ENCODE data around the gene KAZN.

KAZN gene

DNA sequence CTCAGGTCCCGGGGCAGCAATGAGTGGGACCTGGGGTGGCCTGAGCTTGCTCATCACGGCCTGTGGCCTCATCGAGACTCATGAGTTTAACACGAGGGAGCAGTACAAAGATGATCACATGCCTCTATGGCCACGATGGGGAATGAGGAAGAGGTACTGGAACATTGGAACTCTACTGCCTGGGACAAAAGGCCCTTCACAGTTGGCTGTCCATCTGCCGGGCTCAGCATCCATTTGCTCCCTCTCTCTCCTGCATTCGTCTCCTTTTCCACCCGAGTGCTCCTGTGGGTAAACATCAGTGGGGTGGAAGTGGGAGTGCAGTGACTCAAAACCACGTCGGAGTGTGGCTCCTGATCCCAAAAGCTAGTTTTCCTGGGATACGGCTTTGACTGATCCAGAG is 124.9 kb downstream of the KAZN start:
- DNase-seq, result no peak

GRCh38 chr1:14724246-14724645 is 125.8 kb downstream of the KAZN start:
- no peak for DNase-seq

DNA sequence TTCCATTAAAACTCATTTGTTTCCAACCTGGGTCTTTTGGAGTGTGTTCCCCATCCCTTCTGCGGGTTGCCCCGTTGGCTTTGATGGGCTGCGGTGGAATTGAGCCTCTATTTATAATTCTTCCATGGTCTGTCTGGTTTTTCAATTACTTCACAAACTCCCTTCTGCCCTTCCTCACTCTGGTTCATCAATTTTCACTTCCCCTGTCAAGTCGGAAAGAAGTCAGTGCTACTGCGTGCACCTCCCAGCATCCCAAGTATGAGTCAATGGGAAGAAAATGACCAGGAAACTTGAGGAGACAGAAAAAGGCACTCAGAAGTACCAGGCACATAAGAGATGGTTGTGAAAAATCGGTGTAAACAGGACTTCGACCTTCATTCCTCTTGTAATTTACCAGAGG is 126.2 kb downstream of the KAZN start:
- no peak for DNase-seq

DNA sequence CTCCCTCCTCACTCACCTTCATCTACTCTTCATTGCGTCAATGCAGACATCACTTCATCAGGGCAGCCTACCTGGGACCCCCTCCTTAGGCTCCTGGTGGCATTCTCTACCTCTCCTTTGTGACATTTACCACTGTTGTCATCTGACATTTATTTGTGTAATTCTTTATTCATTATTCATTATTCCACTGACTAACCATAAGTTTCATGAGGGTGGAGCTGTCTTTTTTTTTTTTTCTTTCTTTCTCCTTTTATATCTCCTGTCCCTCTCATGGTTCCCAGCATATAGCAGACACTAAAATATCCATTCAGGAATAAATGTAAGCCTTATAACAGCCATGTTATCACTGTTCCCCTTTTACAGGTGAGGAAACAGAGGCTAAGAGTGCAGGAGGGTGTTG is 126.8 kb downstream of the KAZN start:
- no peak for DNase-seq

DNA sequence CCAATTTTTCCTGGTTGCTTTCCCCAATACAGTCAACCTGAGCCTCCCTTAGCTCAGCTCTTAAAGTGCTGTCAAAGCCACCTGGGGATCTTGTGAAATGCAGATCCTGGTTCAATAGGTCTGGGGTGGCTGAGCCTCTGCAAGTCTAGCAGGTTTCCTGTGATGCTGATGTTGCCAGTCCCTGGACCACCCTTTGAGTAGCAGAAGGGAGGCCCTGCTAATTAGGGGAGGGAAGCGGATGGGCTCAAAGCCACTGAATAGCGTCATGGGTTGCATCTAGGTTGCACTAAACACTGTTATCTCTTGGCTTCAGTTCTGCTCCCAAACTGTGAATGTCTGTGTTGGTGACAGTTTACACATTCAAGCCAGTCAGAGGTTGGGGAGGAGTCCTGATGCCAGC is 127.2 kb downstream of the KAZN start:
- no peak for DNase-seq

DNA sequence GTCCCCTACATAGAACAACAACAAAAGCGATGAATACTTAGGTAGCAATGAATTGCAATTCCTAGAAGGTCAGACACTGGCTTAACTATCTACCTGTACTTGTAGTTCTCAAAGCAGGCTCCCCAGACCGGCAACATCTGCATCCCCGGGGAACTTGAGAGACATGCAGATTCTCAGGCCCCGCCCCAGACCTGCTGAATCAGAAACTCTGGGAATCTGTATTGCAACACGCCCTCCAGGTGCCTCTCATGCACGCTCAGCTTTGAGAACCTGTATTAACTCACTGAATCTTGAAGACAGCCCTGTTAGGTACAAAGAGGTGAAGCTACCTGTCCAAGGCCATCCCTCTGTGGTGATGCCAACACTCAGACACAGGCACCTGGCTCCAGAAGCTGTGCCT is 128.1 kb downstream of the KAZN start:
- no peak for DNase-seq

DNA sequence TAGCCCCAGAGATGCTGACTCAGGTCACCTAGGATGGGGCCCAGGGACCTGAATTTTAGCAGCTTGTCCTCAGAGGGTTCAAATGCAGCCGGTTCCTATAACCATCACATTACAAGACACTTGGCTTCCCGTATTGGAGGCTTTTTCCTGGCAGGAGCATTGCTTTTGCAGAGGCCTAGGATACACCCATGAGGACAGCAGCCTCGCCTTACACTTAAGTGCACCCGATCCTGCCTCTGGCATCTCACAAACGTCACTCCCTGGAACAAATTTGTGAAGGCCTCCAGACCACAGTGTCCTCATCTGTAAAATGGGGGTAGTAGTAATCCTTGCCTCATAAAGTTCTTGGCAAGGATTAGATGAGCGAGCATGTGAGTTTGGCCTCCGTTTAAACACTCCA is 130.0 kb downstream of the KAZN start:
- no peak for DNase-seq

GRCh38 chr1:14732728-14733047 is 134.2 kb downstream of the KAZN start:
- DNase-seq, result no peak

DNA sequence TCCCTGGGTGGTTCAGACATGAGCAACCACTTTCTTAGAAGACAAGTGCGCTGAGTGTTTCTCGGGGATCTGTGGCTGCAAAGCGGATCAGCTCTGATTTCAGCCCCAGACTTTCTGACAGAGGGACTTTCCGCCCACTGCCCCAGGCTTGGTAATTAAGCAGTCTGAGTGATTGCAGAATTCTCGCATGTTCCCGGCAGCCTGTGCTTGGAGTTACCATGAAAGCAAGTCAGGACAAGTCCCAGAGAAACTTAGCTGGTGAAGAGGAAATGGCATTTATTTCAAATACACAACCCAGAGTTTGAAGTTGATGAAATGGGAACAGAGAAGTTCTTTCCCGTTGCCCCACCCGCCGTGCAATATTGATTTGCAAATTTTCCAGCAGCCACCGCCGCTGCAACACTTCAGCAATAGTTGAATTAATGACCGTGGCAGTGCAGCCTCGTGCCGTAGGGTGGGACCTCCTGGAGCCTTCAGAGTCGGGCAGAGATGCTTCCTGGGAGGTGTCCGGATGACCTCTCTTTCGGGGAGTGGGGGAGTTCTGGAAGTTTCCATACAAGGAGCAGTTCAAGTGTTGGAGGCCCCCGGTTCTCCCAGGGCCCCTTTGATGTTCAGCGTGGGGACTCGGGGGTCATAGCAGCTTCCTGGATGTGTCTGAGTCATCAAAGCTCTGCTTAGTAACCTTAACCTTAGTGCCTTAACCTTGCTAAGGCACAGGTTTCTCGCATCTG is 134.7 kb downstream of the KAZN start:
- DNase-seq, result no peak

GRCh38 chr1:14733779-14734140 is 135.3 kb downstream of the KAZN start:
- no peak for DNase-seq

- no peak for DNase-seq
These were observed 137.4 kb downstream of the KAZN start for GRCh38 chr1:14735841-14736240.

DNA sequence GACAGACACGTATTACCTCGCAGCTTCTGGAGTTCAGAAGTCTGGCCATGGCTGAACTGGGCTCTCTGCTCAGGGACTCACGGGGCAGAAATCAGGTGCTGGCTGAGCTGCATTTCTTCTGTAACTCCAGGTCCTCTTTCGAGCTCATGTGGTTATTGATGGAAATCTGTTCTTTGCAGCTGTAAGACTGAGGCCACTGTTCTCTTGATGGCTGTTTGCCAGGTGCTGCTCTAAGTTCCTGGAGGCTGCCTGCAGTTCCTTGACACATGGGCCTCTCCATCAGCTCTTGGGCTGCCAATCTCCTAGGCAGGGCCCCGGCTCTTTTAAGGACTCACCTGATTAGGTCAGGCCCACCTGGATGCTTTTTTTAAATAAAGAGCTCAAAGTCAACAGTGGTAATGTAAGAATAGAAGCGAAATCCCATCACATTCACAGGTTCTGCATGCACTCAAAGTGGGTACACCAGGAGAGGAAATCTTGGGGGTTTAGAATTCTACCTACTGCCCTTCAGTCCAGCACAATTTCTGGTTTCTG is 139.1 kb downstream of the KAZN start:
- DNase-seq, result no peak

- no peak for DNase-seq
These were observed 139.8 kb downstream of the KAZN start for GRCh38 chr1:14738235-14738634.

DNA sequence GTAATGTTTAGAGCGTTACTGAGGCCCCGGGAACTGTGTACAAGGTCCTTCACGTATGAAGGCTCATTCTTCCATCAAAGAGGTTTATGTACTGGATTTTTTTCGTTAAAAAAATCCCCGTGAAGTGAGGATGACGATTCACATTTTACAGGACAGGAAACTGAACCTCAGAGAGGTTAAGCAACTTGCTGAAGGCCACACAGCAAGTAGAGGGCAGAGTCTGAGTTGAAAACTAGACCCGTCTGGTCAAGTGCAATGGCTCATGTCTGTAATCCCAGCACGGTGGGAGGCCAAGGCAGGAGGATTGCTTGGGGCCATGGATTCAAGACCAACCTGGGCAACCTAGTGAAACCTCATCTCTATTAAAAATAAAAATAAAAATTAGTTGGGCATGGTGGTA is 140.2 kb downstream of the KAZN start:
- DNase-seq, result no peak

DNA sequence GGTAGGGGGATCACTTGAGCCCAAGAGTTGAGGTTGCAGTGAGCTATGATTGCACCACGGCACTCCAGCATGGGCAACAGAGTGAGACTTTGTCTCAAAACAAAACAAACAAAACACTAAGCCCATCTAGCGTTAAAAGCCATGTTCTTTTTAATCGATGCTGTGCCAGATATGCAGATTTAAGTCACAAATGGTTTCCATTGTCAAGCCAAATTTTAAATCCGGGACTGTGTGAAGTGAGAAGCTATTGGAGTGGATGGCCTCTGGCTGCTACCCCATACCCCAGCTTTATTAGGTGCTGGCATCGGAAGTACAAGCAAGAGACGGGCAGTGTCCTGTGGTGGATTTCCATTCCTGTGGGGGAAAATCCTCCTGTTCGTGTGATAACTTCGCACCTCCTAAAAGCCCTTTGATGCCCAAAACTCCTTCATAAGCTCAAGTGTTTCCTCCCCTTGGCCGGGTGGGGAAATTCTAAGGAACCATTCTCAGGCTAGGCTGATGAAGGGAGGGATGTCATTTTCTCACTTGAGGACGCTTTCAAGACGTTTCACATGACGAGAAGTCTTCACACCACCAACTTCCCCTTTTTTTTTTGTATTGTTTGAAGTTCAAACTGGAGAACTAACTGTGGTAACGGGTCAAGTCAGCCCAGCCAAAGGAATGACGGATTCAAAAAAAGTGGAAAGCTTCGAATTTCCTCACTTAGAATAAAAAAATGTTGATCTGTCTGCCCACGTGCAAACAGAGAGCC is 140.8 kb downstream of the KAZN start:
- DNase-seq, result no peak

DNA sequence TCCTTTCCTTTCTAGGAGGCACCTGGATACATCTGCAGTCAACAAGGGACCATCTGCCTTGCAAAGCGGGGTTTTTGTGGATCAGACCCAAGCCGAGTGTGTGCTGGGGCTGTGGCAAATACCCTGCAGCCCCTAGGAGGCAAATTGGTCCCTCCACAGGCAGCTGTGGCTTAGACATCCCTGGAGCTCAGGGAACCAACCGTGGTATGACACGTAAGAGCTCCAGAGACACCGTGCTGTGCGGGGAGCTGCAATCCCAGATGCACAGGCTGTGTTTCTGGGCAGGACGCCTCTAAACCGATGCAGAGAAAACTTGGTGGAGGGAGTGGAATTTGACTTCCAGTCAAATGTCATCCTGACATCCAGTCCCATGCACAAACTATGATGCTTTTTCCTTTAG is 141.5 kb downstream of the KAZN start:
- no peak for DNase-seq

GRCh38 chr1:14741082-14741481 is 142.6 kb downstream of the KAZN start:
- DNase-seq, result no peak

DNA sequence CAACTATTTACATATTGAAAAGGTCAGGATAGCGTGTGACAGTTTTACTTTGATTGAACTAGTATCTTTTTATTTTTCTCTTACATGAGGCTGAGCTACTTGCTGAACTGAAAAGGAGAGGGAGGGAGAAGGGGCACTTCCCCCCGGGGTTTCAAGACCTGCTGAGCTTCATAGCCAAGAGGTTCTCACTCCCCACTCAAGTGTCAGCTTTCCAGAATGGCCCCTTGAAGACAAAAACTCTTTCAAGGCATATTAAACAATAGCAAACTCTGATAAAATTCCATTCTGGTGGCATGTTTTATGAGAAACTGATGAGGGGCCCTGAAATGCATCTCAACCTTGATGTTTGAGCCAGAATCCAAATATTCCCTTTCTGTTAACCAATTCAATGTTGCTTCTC is 143.0 kb downstream of the KAZN start:
- no peak for DNase-seq

DNA sequence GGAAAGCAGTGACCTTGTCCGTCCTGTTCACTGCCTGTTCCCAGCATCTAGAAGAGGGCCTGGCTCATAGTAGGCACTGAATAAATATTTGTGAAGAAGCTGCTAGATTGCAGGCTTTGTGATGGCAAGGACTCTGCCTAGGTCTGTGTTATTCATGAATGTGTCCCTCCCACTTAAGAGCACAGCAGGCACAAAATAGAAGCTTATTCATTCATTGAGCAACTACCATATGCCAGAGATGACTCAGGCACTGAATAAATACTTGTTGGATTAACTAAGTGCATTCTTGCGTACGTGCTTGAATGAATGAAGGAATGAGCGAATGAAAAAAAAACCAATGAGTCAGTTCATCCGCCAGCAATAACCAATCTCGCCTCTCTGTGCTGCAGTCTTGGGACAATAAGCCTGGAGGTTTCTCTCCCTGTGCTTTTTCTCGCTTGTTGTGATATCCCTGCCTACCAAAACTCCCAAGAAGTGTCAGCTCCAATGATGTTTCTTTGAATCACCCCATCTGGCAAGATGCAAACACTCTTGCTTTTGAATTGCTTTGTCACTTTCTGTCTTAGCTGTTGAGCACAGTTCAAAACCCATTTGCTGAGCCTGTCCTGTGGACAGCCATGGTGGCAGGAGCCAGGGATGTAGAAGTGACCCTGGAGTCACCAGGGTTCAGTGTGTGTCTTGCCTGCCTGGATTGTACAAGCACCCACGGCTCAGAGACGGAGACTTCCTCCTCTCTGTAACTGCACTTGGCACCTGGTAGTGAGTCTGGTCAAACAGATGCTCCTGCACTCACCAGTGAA is 143.9 kb downstream of the KAZN start:
- DNase-seq, result no peak

- DNase-seq, result no peak
These were observed 144.9 kb downstream of the KAZN start for GRCh38 chr1:14743368-14743767.

DNA sequence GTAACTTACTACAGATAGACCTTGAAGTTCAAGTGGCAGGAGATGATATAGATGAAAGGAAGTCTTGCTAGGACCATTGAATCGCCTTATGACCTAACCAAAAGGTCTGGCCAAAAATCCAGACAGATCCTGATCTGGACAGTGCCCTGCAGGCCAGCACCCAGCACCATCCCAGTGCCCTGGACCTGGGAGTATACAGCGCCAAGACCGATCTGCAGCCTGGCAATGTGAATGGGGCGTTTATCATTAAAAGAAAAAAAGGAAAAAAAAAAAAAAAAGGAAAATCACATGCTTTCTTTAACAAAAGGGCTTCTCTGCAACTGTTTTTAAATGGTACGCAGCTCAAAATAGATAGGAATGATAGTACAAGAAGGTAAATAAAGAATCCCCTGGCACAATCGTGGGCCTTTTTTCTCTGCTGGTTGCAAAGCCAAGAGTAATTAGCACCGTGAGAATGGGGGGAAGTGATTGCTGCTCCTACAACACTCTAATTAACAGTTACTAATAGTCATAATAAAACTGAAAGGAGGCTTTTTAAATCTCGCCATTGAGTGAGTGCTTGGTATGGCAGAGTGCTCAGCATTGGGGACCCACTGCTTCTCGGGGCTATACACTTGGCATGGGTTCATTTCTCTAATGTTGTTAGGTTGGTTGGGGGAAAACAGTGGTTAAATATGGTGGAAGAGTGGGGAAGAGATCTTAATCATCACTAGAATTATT is 146.7 kb downstream of the KAZN start:
- no peak for DNase-seq

DNA sequence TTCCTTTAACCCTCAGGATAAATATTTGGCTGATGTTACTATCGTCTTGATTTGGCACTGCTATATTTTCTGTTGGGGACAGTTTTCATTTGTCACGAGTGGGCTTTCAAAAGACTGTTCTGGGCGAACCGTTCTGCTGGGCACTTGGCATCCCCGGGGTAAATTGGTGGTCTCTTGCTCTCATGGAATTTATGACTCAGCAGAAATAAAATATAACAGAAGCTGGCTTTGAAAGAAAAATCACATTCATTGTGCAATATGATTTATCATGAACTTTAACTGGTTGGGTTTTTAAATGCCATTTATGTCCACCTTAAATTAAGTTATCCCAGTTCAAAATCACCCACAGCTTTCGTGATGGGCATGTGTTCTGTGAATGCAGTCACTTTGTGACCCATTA is 147.3 kb downstream of the KAZN start:
- DNase-seq, result no peak

- DNase-seq, result no peak
These were observed 147.9 kb downstream of the KAZN start for GRCh38 chr1:14746393-14746792.

All from T-helper 2 cell (primary cell).